ENCODE measurements around the gene KANSL1L. TPM values are rescaled to one million over a fixed set of nuclear protein-coding genes. Genes with fewer than 3 reads are reported as not detected.
"Not testable (repeated sequence)": the region's sequence is repeated elsewhere in the genome, so short reads cannot be mapped to it uniquely, and the experiment has no call there.

KANSL1L gene
- total and polyA plus RNA-seq, 2 experiments from 2014 or later, result 12.4 to 23.6 TPM

- TF ChIP-seq CTCF (IDR thresholded peaks at IDR 0.05; ENCODE audit: low read depth, low read length), result peak; percentile 64
- Histone ChIP-seq H3K27ac (no peak overlapping the region), H3K9me3 (ENCODE audit: low read depth) (no peaks in the 10 kb centered on the region), H3K36me3 (no peaks in the 10 kb centered on the region), H3K27me3 (no peaks in the 10 kb centered on the region), H3K4me1 (ENCODE audit: low read depth) (no peaks in the 10 kb centered on the region), H3K4me3 (no peak overlapping the region)
- DNase-seq (ENCODE audit: low read depth in 1 of 2, low spot score in 1 of 2), result peak; percentile 55 to 70
These were observed 24.1 kb upstream of the KANSL1L start for GRCh38 chr2:210195101-210195852.

- no peak overlapping the region for H3K4me3 ChIP-seq
- H3K4me1 ChIP-seq (ENCODE audit: low read depth), result no peaks in the 10 kb centered on the region
- TF ChIP-seq CTCF (IDR thresholded peaks at IDR 0.05; ENCODE audit: low read depth, low read length), result no peak
- no peak for DNase-seq (ENCODE audit: low read depth in 1 of 2, low spot score in 1 of 2)
- H3K36me3 ChIP-seq, result no peaks in the 10 kb centered on the region
- no peaks in the 10 kb centered on the region for H3K9me3 ChIP-seq (ENCODE audit: low read depth)
- no peaks in the 10 kb centered on the region for H3K27me3 ChIP-seq
- H3K27ac ChIP-seq, result no peak overlapping the region
These were observed 19.1 kb upstream of the KANSL1L start for GRCh38 chr2:210190345-210190744.

GRCh38 chr2:210189452-210190138, 18.4 kb upstream of the KANSL1L start:
- H3K4me1 ChIP-seq (ENCODE audit: low read depth), result no peaks in the 10 kb centered on the region
- no peak overlapping the region for H3K4me3 ChIP-seq
- DNase-seq (ENCODE audit: low read depth in 1 of 2, low spot score in 1 of 2), result no peak
- no peak overlapping the region for H3K27ac ChIP-seq
- TF ChIP-seq CTCF (IDR thresholded peaks at IDR 0.05; ENCODE audit: low read depth, low read length), result no peak
- no peaks in the 10 kb centered on the region for H3K27me3 ChIP-seq
- H3K36me3 ChIP-seq, result no peaks in the 10 kb centered on the region
- H3K9me3 ChIP-seq (ENCODE audit: low read depth), result no peaks in the 10 kb centered on the region

GRCh38 chr2:210188755-210189154, 17.5 kb upstream of the KANSL1L start:
- no peak for TF ChIP-seq CTCF (IDR thresholded peaks at IDR 0.05; ENCODE audit: low read depth, low read length)
- DNase-seq (ENCODE audit: low read depth in 1 of 2, low spot score in 1 of 2), result no peak

GRCh38 chr2:210188190-210188589, 17.0 kb upstream of the KANSL1L start:
- H3K4me3 ChIP-seq, result no peak overlapping the region
- TF ChIP-seq CTCF (IDR thresholded peaks at IDR 0.05; ENCODE audit: low read depth, low read length), result no peak
- H3K9me3 ChIP-seq (ENCODE audit: low read depth), result no peaks in the 10 kb centered on the region
- no peaks in the 10 kb centered on the region for H3K36me3 ChIP-seq
- H3K27me3 ChIP-seq, result no peaks in the 10 kb centered on the region
- H3K27ac ChIP-seq, result no peak overlapping the region
- H3K4me1 ChIP-seq (ENCODE audit: low read depth), result no peaks in the 10 kb centered on the region
- no peak for DNase-seq (ENCODE audit: low read depth in 1 of 2, low spot score in 1 of 2)

More at GRCh38 chr2:210188755-210189154, 17.5 kb upstream of the KANSL1L start:
- Histone ChIP-seq H3K27me3 (no peaks in the 10 kb centered on the region), H3K9me3 (ENCODE audit: low read depth) (no peaks in the 10 kb centered on the region), H3K4me3 (no peak overlapping the region), H3K4me1 (ENCODE audit: low read depth) (no peaks in the 10 kb centered on the region), H3K27ac (no peak overlapping the region), H3K36me3 (no peaks in the 10 kb centered on the region)

GRCh38 chr2:210183936-210184335, 12.7 kb upstream of the KANSL1L start:
- H3K9me3 ChIP-seq (ENCODE audit: low read depth); H3K4me3 ChIP-seq; H3K27ac ChIP-seq; H3K27me3 ChIP-seq; H3K4me1 ChIP-seq (ENCODE audit: low read depth); DNase-seq (ENCODE audit: low read depth in 1 of 2, low spot score in 1 of 2); H3K36me3 ChIP-seq: not testable (repeated sequence)

- H3K4me1 ChIP-seq (ENCODE audit: low read depth); H3K27me3 ChIP-seq; H3K36me3 ChIP-seq; H3K27ac ChIP-seq; H3K4me3 ChIP-seq; H3K9me3 ChIP-seq (ENCODE audit: low read depth); DNase-seq (ENCODE audit: low read depth in 1 of 2, low spot score in 1 of 2): not testable (repeated sequence)
These were observed 10.4 kb upstream of the KANSL1L start for GRCh38 chr2:210181606-210182088.

GRCh38 chr2:210181033-210181605, 9.9 kb upstream of the KANSL1L start:
- not testable (repeated sequence) for H3K4me1 ChIP-seq (ENCODE audit: low read depth); H3K27ac ChIP-seq; H3K27me3 ChIP-seq; H3K4me3 ChIP-seq; H3K9me3 ChIP-seq (ENCODE audit: low read depth); DNase-seq (ENCODE audit: low read depth in 1 of 2, low spot score in 1 of 2); H3K36me3 ChIP-seq

All from cardiac muscle cell (in vitro differentiated cells and primary cell).